ENCODE data around the gene LRP3. TPM values are rescaled to one million over a fixed set of nuclear protein-coding genes. Genes with fewer than 3 reads are reported as not detected.

Gene LRP3
- total and polyA plus RNA-seq, 9 donors = 1.2 to 138 (median 82.7) TPM

- WGBS, 3 donors = 24 to 53% (median 49%) methylated on average over 7 to 12 of the region's 12 CpGs
- intact Hi-C loops (cut with DNase I) = no loop called here
- DNase-seq = no peak
These were observed 56.9 kb downstream of the LRP3 start for GRCh38 chr19:33251076-33251475.

GRCh38 chr19:33251526-33252090 lies 57.5 kb downstream of the LRP3 start:
- Histone ChIP-seq H3K27ac (no peak overlapping the region), H3K36me3 (no peaks in the 10 kb centered on the region), H3K4me3 (no peak overlapping the region), H3K27me3 (no peaks in the 10 kb centered on the region), H3K4me1 (ENCODE audit: insufficient read depth) (no peaks in the 10 kb centered on the region), H3K9me3 (no peaks in the 10 kb centered on the region)
- TF ChIP-seq POLR2A (IDR thresholded peaks at IDR 0.05) = no peak
- TF ChIP-seq CTCF (IDR thresholded peaks at IDR 0.05) = no peak
- no peak for TF ChIP-seq EP300 (IDR thresholded peaks at IDR 0.05)
- 65 to 76% (median 70%) methylated on average over 14 to 17 of the region's 17 CpGs for WGBS, 3 donors
- no peak for DNase-seq
- intact Hi-C loops (cut with DNase I) = no loop called here

More at GRCh38 chr19:33251076-33251475, 56.9 kb downstream of the LRP3 start:
- Histone ChIP-seq H3K4me1 (ENCODE audit: insufficient read depth) (no peaks in the 10 kb centered on the region), H3K27me3 (no peaks in the 10 kb centered on the region), H3K27ac (no peak overlapping the region), H3K36me3 (no peaks in the 10 kb centered on the region), H3K4me3 (no peak overlapping the region), H3K9me3 (no peaks in the 10 kb centered on the region)
- TF ChIP-seq POLR2A (IDR thresholded peaks at IDR 0.05) (no peak), CTCF (IDR thresholded peaks at IDR 0.05) (no peak), EP300 (IDR thresholded peaks at IDR 0.05) (no peak)

- WGBS, 3 donors = 86 to 90% (median 89%) methylated on average over 4 of the region's 4 CpGs
- intact Hi-C loops (cut with DNase I) = no loop called here
- TF ChIP-seq POLR2A (IDR thresholded peaks at IDR 0.05) = no peak
- no peak for TF ChIP-seq CTCF (IDR thresholded peaks at IDR 0.05)
- TF ChIP-seq EP300 (IDR thresholded peaks at IDR 0.05) = no peak
These were observed 58.4 kb downstream of the LRP3 start for GRCh38 chr19:33252418-33252962.

GRCh38 chr19:33252971-33253370 lies 58.8 kb downstream of the LRP3 start:
- Histone ChIP-seq H3K9me3 (no peaks in the 10 kb centered on the region), H3K36me3 (no peaks in the 10 kb centered on the region), H3K4me3 (no peak overlapping the region), H3K4me1 (ENCODE audit: insufficient read depth) (no peaks in the 10 kb centered on the region), H3K27me3 (no peaks in the 10 kb centered on the region), H3K27ac (no peak overlapping the region)
- TF ChIP-seq EP300 (IDR thresholded peaks at IDR 0.05) = no peak
- TF ChIP-seq CTCF (IDR thresholded peaks at IDR 0.05) = no peak
- WGBS, 3 donors = 82 to 86% (median 82%) methylated on average over 3 to 8 of the region's 8 CpGs
- intact Hi-C loops (cut with DNase I) = no loop called here
- DNase-seq = no peak

More at GRCh38 chr19:33252418-33252962, 58.4 kb downstream of the LRP3 start:
- no peaks in the 10 kb centered on the region for H3K27me3 ChIP-seq
- H3K36me3 ChIP-seq = no peaks in the 10 kb centered on the region
- H3K4me3 ChIP-seq = no peak overlapping the region
- no peaks in the 10 kb centered on the region for H3K4me1 ChIP-seq (ENCODE audit: insufficient read depth)
- H3K27ac ChIP-seq = no peak overlapping the region
- no peak for DNase-seq
- H3K9me3 ChIP-seq = no peaks in the 10 kb centered on the region

Measured in ovary (tissue), 9 donors.